ENCODE measurements around the gene NFATC3. TPM values are rescaled to one million over a fixed set of nuclear protein-coding genes. Genes with fewer than 3 reads are reported as not detected.

NFATC3 gene
- total and polyA plus RNA-seq, 2 donors (not counting 1 experiment from before 2014, with no cell fraction given): 33.4 to 115 TPM

DNA sequence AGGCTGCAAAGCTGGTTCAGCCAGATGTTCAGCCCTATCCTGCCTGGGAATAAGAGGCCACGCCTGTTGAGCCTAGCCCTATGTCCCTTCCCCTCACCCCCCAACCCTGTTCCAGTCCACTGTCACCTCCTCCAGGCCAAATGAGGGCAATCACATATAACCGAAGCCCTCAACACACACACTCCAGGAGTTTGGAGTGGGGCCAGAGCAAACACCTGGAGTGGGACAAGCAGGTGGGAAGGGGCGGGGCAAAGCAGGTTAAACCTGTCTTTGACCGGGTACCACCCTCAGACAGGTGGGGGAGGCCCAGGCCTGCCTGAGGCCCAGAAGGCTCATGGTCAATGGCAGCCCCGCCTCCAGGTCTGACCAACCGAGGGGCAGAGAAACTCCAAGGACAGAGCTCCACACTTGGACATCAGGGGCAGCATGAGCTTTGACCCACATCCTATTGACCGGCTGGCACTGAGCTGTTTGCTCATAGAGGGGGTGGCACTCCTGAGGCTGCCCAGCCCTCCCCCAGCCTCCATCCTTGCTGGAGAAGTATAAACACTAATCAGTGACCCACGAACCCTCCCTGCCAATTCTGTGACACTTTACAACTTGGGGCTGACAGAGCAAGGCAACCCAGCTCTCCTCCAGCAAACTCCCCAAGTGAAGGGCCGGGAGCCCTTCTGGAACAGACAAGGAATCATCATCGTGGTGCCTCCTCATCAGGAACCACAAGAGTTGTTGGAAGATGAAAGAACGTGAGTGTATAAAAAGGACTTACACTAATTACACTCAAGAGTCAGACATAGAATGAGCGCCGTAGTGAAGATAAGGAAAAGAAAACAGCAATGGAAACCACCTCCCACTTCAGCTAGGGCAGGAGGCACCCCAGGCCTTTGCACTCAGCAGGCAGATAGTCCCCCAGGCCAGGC lies 149.3 kb downstream of the NFATC3 start:
- Mint-ChIP-seq H3K27me3 (no peaks in the 10 kb centered on the region), H3K27ac (peak overlapping the region; percentile 81), H3K9me3 (ENCODE audit: insufficient read depth) (no peaks in the 10 kb centered on the region), H3K4me1 (peaks cover 38% of the 10 kb centered on the region), H3K4me3 (peak overlapping the region; percentile 74)
- H3K9ac ChIP-seq (ENCODE audit: low read length): no peak overlapping the region
- no peak for ATAC-seq (ENCODE audit: low read depth)
- no peak overlapping the region for H2AFZ ChIP-seq (ENCODE audit: insufficient read depth, low read depth, low read length, poor library complexity, severe bottlenecking)
- H3K4me3 ChIP-seq (ENCODE audit: control extremely low read depth in 1 of 5, extremely low read depth in 1 of 5, insufficient read depth in 1 of 5, low read depth in 2 of 5, low read length in 4 of 5): no peak overlapping the region
- H3K36me3 ChIP-seq (replicated peaks in 1 of 2; ENCODE audit: control extremely low read depth in 1 of 2, control insufficient read depth in 1 of 2, extremely low read depth in 1 of 2, insufficient read depth in 2 of 2, low read length in 1 of 2): peaks cover 3 to 14% of the 10 kb centered on the region in 2 experiments
- peak overlapping the region; percentile 3 to 48 for H3K27ac ChIP-seq (ENCODE audit: low read length in 2 of 2)
- peaks cover 14% of the 10 kb centered on the region for H4K20me1 ChIP-seq (ENCODE audit: control insufficient read depth, insufficient read depth, low read length, poor library complexity, severe bottlenecking)
- no peaks in the 10 kb centered on the region for H3K27me3 ChIP-seq (replicated peaks in 1 of 4; ENCODE audit: control extremely low read depth in 1 of 4, control insufficient read depth in 3 of 4, insufficient read depth in 4 of 4, low read length in 3 of 4)
- H3K4me2 ChIP-seq (replicated peaks; ENCODE audit: low read depth, low read length, poor library complexity, severe bottlenecking): no peak overlapping the region
- WGBS (ENCODE audit: insufficient coverage): 73% methylated on average over 6 of the region's 13 CpGs
- CTCF ChIA-PET: interaction anchor here (1.6 kb wide), 1 partner anchor 94 kb away, joined by 4 read pairs; no protein-coding TSS in a partner anchor
- H3K9me3 ChIP-seq (ENCODE audit: control extremely low read depth in 1 of 3, control insufficient read depth in 2 of 3, insufficient read depth in 1 of 3, low read length in 2 of 3): peaks cover 0 to 3% (median 0%) of the 10 kb centered on the region in 3 donors
- peaks cover 17 to 34% of the 10 kb centered on the region in 2 donors for H3K4me1 ChIP-seq (ENCODE audit: control insufficient read depth in 2 of 2, insufficient read depth in 2 of 2, low read length in 2 of 2)
- intact Hi-C loops (cut with micrococcal nuclease): loop anchor here (5.0 kb wide), 1 partner anchor 402 kb away; no protein-coding TSS in a partner anchor
- POLR2A ChIA-PET: interaction anchor here (0.5 to 0.7 kb wide), 2 partner anchors 14 to 219 kb away, joined by 3 to 7 read pairs; no protein-coding TSS in a partner anchor
- TF ChIP-seq EZH2 (IDR thresholded peaks at IDR 0.05; ENCODE audit: borderline replicate concordance, insufficient read depth, low read depth, low read length, poor library complexity, severe bottlenecking): no peak
- TF ChIP-seq, protein P1, sequence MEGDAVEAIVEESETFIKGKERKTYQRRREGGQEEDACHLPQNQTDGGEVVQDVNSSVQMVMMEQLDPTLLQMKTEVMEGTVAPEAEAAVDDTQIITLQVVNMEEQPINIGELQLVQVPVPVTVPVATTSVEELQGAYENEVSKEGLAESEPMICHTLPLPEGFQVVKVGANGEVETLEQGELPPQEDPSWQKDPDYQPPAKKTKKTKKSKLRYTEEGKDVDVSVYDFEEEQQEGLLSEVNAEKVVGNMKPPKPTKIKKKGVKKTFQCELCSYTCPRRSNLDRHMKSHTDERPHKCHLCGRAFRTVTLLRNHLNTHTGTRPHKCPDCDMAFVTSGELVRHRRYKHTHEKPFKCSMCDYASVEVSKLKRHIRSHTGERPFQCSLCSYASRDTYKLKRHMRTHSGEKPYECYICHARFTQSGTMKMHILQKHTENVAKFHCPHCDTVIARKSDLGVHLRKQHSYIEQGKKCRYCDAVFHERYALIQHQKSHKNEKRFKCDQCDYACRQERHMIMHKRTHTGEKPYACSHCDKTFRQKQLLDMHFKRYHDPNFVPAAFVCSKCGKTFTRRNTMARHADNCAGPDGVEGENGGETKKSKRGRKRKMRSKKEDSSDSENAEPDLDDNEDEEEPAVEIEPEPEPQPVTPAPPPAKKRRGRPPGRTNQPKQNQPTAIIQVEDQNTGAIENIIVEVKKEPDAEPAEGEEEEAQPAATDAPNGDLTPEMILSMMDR (IDR thresholded peaks at IDR 0.05): no peak
- peaks cover 7% of the 10 kb centered on the region for H3K79me2 ChIP-seq (ENCODE audit: control insufficient read depth, insufficient read depth, low read length)
- peak; percentile 37 for DNase-seq

Data from B cell (primary cell).